PC-9 (cell line): ENCODE results near the gene METTL9. TPM values are rescaled to one million over a fixed set of nuclear protein-coding genes. Genes with fewer than 3 reads are reported as not detected.
A peak's percentile ranks its signal among the peaks of the same experiment; 100 is the strongest.

Experiments
- BruUV-seq: library from RNA; stranded (reverse); fragments of 400-500 nt; replicated peaks from 2 replicates; lab custom pipeline; 2021; lab: Mats Ljungman, UMichigan
- CTCF ChIA-PET: fragments of 300-600 bp; sonication (Branson Sonifier 250); formaldehyde crosslinking; loops from one replicate; lab custom pipeline; 2022; ENCODE audit warnings: antibody characterized with exemption; lab: Charles Lee
- POLR2A ChIA-PET: fragments of 300-600 bp; sonication (Branson Sonifier 250); formaldehyde crosslinking; loops from one replicate; lab custom pipeline; 2022; ENCODE audit warnings: antibody characterized with exemption; ENCODE audit not compliant: unreplicated experiment; lab: Charles Lee
- DNase-seq, 2 experiments: peaks; one replicate each; pipeline versions ENCODE4 v3.0.0 to v3.0.0-alpha.2; 2015 to 2022; ENCODE audit warnings: mixed read lengths in 1 of 2
- H2AFZ ChIP-seq: fragments of 200-600 bp; sonication (generic); 2 replicates; pipeline ENCODE4 v1.8.1; 2017; ENCODE audit warnings: antibody characterized with exemption
- H3F3A ChIP-seq: fragments of 200-600 bp; sonication (generic); 2 replicates; pipeline ENCODE4 v1.8.1; 2017; ENCODE audit warnings: antibody characterized with exemption, mild to moderate bottlenecking, low read depth; ENCODE audit not compliant: insufficient read depth
- H3K27ac ChIP-seq: fragments of 200-600 bp; sonication (generic); 2 replicates; pipeline ENCODE4 v1.6.1; 2016; ENCODE audit warnings: mixed run types
- H3K27me3 ChIP-seq: fragments of 200-600 bp; sonication (generic); 2 replicates; pipeline ENCODE4 v1.6.1; 2016; ENCODE audit warnings: low read depth, mixed run types; ENCODE audit not compliant: insufficient read depth
- H3K36me3 ChIP-seq: fragments of 200-600 bp; sonication (generic); 2 replicates; pipeline ENCODE4 v1.6.1; 2016; ENCODE audit warnings: low read depth, mixed run types
- H3K4me1 ChIP-seq: fragments of 200-600 bp; sonication (generic); replicated peaks from 2 replicates; pipeline ENCODE4 v1.6.1; 2016; ENCODE audit warnings: mixed run types; ENCODE audit not compliant: insufficient read depth
- H3K4me2 ChIP-seq: fragments of 200-600 bp; sonication (generic); 2 replicates; pipeline ENCODE4 v1.6.1; 2017; ENCODE audit warnings: mixed run types
- H3K4me3 ChIP-seq: fragments of 200-600 bp; sonication (generic); 2 replicates; pipeline ENCODE4 v1.6.1; 2016; ENCODE audit warnings: mixed run types
- H3K79me2 ChIP-seq: fragments of 200-600 bp; sonication (generic); 2 replicates; pipeline ENCODE4 v1.6.1; 2017; ENCODE audit warnings: low read depth, mixed run types
- H3K9me2 ChIP-seq: fragments of 200-600 bp; sonication (generic); 2 replicates; pipeline ENCODE4 v1.8.1; 2017; ENCODE audit warnings: mild to moderate bottlenecking; ENCODE audit not compliant: insufficient read depth
- H3K9me3 ChIP-seq: fragments of 200-600 bp; sonication (generic); 2 replicates; pipeline ENCODE4 v1.8.1; 2016; ENCODE audit warnings: low read depth; ENCODE audit not compliant: insufficient read depth
- H4K20me1 ChIP-seq: fragments of 200-600 bp; sonication (generic); 2 replicates; pipeline ENCODE4 v1.8.1; 2017; ENCODE audit not compliant: insufficient read depth
- EZH2 ChIP-seq: fragments of 200-600 bp; sonication (generic); IDR thresholded peaks from 2 replicates; pipeline ENCODE4 v1.8.0; 2017; ENCODE audit warnings: antibody characterized with exemption, low read depth
- intact Hi-C: fragments of 100-400 bp; cut with micrococcal nuclease; formaldehyde crosslinking; loops from one replicate; pipeline ENCODE4 v1.10.0; 2022; ENCODE audit not compliant: unreplicated experiment
- total RNA-seq: library from RNA; stranded (reverse); gene quantifications from 2 replicates; pipeline ENCODE4 v1.2.3, GENCODE V29; 2021
- TF ChIP-seq, protein P1 (sequence below): fragments of 200-600 bp; sonication (generic); conservative IDR thresholded peaks from 2 replicates; pipeline ENCODE4 v1.6.1; 2017; ENCODE audit warnings: mixed run types, antibody characterized with exemption, mild to moderate bottlenecking, moderate library complexity

The METTL9 gene
- total RNA-seq, 1 experiment from 2014 or later, result 136 TPM

GRCh38 chr16:21704733-21705132 is 105.4 kb downstream of the METTL9 start:
- CTCF ChIA-PET, result no interaction called here
- POLR2A ChIA-PET, result no interaction called here

More at GRCh38 chr16:21704733-21705132, 105.4 kb downstream of the METTL9 start:
- H2AFZ ChIP-seq, result no peak overlapping the region
- peaks cover 5% of the 10 kb centered on the region; the same call in 1 of the 2 replicates for H3F3A ChIP-seq
- H3K4me1 ChIP-seq, result no peaks in the 10 kb centered on the region
- intact Hi-C loops, result loop anchor here (5.0 kb wide), 1 partner anchor 483 kb away; no protein-coding TSS in a partner anchor
- TF ChIP-seq, protein P1, sequence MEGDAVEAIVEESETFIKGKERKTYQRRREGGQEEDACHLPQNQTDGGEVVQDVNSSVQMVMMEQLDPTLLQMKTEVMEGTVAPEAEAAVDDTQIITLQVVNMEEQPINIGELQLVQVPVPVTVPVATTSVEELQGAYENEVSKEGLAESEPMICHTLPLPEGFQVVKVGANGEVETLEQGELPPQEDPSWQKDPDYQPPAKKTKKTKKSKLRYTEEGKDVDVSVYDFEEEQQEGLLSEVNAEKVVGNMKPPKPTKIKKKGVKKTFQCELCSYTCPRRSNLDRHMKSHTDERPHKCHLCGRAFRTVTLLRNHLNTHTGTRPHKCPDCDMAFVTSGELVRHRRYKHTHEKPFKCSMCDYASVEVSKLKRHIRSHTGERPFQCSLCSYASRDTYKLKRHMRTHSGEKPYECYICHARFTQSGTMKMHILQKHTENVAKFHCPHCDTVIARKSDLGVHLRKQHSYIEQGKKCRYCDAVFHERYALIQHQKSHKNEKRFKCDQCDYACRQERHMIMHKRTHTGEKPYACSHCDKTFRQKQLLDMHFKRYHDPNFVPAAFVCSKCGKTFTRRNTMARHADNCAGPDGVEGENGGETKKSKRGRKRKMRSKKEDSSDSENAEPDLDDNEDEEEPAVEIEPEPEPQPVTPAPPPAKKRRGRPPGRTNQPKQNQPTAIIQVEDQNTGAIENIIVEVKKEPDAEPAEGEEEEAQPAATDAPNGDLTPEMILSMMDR, result no peak
- TF ChIP-seq EZH2, result no peak
- H3K79me2 ChIP-seq, result no peaks in the 10 kb centered on the region
- H3K36me3 ChIP-seq, result no peaks in the 10 kb centered on the region
- H3K9me2 ChIP-seq, result no peaks in the 10 kb centered on the region
- H3K27me3 ChIP-seq, result no peaks in the 10 kb centered on the region
- no peaks in the 10 kb centered on the region for H4K20me1 ChIP-seq
- DNase-seq, result peak in 1 of 2 experiments; percentile 35
- no peak overlapping the region for H3K27ac ChIP-seq
- no peaks in the 10 kb centered on the region for H3K9me3 ChIP-seq
- no peak overlapping the region for H3K4me3 ChIP-seq
- H3K4me2 ChIP-seq, result no peak overlapping the region
- no TSS peak for BruUV-seq

Other genes starting within 250 kb of the METTL9 start
- gene IGSF6, start 53.0 kb downstream of the METTL9 start, total RNA-seq, result not detected in 2 replicates
- gene OTOA, start 64.4 kb downstream of the METTL9 start, total RNA-seq, result not detected in 2 replicates